PC-3 (cell line): Measurements from ENCODE around the gene TUBGCP5. TPM values are rescaled to one million over a fixed set of nuclear protein-coding genes. Genes with fewer than 3 reads are reported as not detected.

Experiments
- ATAC-seq: fragments of 200-7000 bp; cut with Tn5 transposase; 2 replicates; pipeline ENCODE4 v1.9.1; 2020; ENCODE audit warnings: mild to moderate bottlenecking, moderate library complexity
- BruUV-seq: library from RNA; stranded (reverse); fragments of 400-500 nt; replicated peaks from 2 replicates; lab custom pipeline; 2021; lab: Mats Ljungman, UMichigan
- CTCF ChIA-PET: fragments of 300-600 bp; sonication (Branson Sonifier 250); formaldehyde crosslinking; loops from one replicate; lab custom pipeline; 2022; ENCODE audit warnings: antibody characterized with exemption; lab: Charles Lee
- POLR2A ChIA-PET: fragments of 300-600 bp; sonication (Branson Sonifier 250); formaldehyde crosslinking; loops from one replicate; lab custom pipeline; 2022; ENCODE audit warnings: antibody characterized with exemption; ENCODE audit not compliant: unreplicated experiment; lab: Charles Lee
- DNase-seq: peaks from one replicate; pipeline ENCODE4 v3.0.0-alpha.2; 2015
- H2AFZ ChIP-seq: fragments of 300-600 bp; sonication (generic); 2 replicates; pipeline ENCODE4 v1.6.0; 2016; ENCODE audit warnings: antibody characterized with exemption, low read length
- H3F3A ChIP-seq: fragments of 300-600 bp; sonication (generic); one replicate; pipeline ENCODE4 v1.6.0; 2017; ENCODE audit warnings: antibody characterized with exemption, low read length, control low read depth, mild to moderate bottlenecking; ENCODE audit not compliant: unreplicated experiment
- H3K27ac ChIP-seq: fragments of 300-600 bp; sonication (generic); 2 replicates; pipeline ENCODE4 v1.5.1; 2016; ENCODE audit warnings: mild to moderate bottlenecking, low read length
- H3K27me3 ChIP-seq: fragments of 300-600 bp; sonication (generic); 2 replicates; pipeline ENCODE4 v1.6.1; 2016; ENCODE audit warnings: low read length, mixed read lengths
- H3K36me3 ChIP-seq: fragments of 300-600 bp; sonication (generic); 2 replicates; pipeline ENCODE4 v1.6.1; 2016; ENCODE audit warnings: low read depth, mixed run types, low read length, mixed read lengths
- H3K4me1 ChIP-seq: fragments of 300-600 bp; sonication (generic); 2 replicates; pipeline ENCODE4 v1.5.1; 2016; ENCODE audit warnings: low read length; ENCODE audit not compliant: insufficient read depth
- H3K4me2 ChIP-seq: fragments of 300-600 bp; sonication (generic); 2 replicates; pipeline ENCODE4 v1.6.0; 2016; ENCODE audit warnings: low read length
- H3K4me3 ChIP-seq: fragments of 300-600 bp; sonication (generic); 2 replicates; pipeline ENCODE4 v1.5.1; 2016; ENCODE audit warnings: mild to moderate bottlenecking, low read length, mixed read lengths
- H3K79me2 ChIP-seq: fragments of 300-600 bp; sonication (generic); 2 replicates; pipeline ENCODE4 v1.6.1; 2017; ENCODE audit warnings: low read length, mixed read lengths
- H3K9ac ChIP-seq: fragments of 300-600 bp; sonication (generic); 2 replicates; pipeline ENCODE4 v1.6.0; 2016; ENCODE audit warnings: mild to moderate bottlenecking, low read length
- H3K9me2 ChIP-seq: fragments of 300-600 bp; sonication (generic); replicated peaks from 2 replicates; pipeline ENCODE4 v1.6.1; 2016; ENCODE audit warnings: mixed run types, low read length, mixed read lengths
- H3K9me3 ChIP-seq: fragments of 300-600 bp; sonication (generic); 2 replicates; pipeline ENCODE4 v1.6.1; 2016; ENCODE audit warnings: low read length, mixed read lengths
- H4K20me1 ChIP-seq: fragments of 300-600 bp; sonication (generic); 2 replicates; pipeline ENCODE4 v1.6.1; 2016; ENCODE audit warnings: low read length, mixed read lengths
- CTCF ChIP-seq: fragments of 300-600 bp; sonication (generic); conservative IDR thresholded peaks from 2 replicates; pipeline ENCODE4 v1.5.1; 2017; ENCODE audit warnings: antibody characterized with exemption, low read depth, mild to moderate bottlenecking, low read length
- EZH2 ChIP-seq: fragments of 300-600 bp; sonication (generic); IDR thresholded peaks from one replicate; pipeline ENCODE4 v1.6.1; 2017; ENCODE audit warnings: antibody characterized with exemption, mild to moderate bottlenecking, low read length; ENCODE audit not compliant: unreplicated experiment
- EZH2phosphoT487 ChIP-seq: fragments of 300-600 bp; sonication (generic); IDR thresholded peaks from 2 replicates; pipeline ENCODE4 v1.6.1; 2018; ENCODE audit warnings: mild to moderate bottlenecking, antibody characterized with exemption, low read length, borderline replicate concordance
- intact Hi-C: fragments of 100-400 bp; cut with micrococcal nuclease; formaldehyde crosslinking; loops from 2 replicates; pipeline ENCODE4 v1.9.0; 2023
- total RNA-seq: library from RNA; depleted of rRNA; stranded (reverse); fragments of >200 nt; gene quantifications from 2 replicates; pipeline ENCODE4 v1.2.3, GENCODE V29; 2014

The TUBGCP5 gene
- total RNA-seq, 1 experiment from 2014 or later, result 33.4 TPM

- BruUV-seq, result no TSS peak
- Histone ChIP-seq H3K36me3 (no peaks in the 10 kb centered on the region), H3K9me3 (no peaks in the 10 kb centered on the region), H3K4me2 (no peak overlapping the region), H3K9me2 (no peaks in the 10 kb centered on the region), H3K27ac (no peak overlapping the region), H4K20me1 (no peaks in the 10 kb centered on the region), H3K4me1 (no peaks in the 10 kb centered on the region), H3K9ac (no peak overlapping the region), H3K79me2 (no peaks in the 10 kb centered on the region), H3K4me3 (no peak overlapping the region), H2AFZ (no peak overlapping the region), H3K27me3 (peaks cover 33% of the 10 kb centered on the region), H3F3A (no peaks in the 10 kb centered on the region)
- ATAC-seq (no peak), DNase-seq (no peak)
- no peak for TF ChIP-seq CTCF
- no peak for TF ChIP-seq EZH2phosphoT487
- no peak for TF ChIP-seq EZH2
- ChIA-PET POLR2A (no interaction called here), CTCF (no interaction called here)
- intact Hi-C loops, result no loop called here
Observed at GRCh38 chr15:23081271-23081670, 41.9 kb upstream of the TUBGCP5 start.

DNA sequence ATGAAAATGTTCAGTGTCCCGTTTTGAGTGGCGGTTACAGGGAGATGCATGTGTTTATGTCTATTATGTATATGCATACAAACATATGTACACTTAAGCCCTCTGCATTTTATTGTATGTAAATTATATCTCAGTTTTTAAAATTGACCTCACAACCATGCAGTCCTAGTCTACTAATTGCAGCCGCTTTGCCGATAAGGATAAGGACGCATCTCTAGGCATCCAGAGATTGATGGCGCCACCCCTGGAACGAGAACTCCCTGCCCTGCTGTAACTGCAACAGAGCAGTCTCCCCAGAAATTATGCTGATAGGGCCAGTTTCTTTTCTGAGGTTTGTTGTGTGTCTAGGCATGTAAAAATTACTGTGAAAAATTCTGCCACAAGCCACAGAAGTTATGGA, 40.4 kb upstream of the TUBGCP5 start:
- POLR2A ChIA-PET, result no interaction called here
- BruUV-seq, result no TSS peak
- CTCF ChIA-PET, result no interaction called here

More for the DNA sequence above, 40.4 kb upstream of the TUBGCP5 start:
- Histone ChIP-seq H3K27ac (no peak overlapping the region), H3K4me2 (no peak overlapping the region), H3F3A (no peaks in the 10 kb centered on the region), H3K9me2 (no peaks in the 10 kb centered on the region), H3K4me1 (no peaks in the 10 kb centered on the region), H2AFZ (no peak overlapping the region), H4K20me1 (no peaks in the 10 kb centered on the region), H3K79me2 (no peaks in the 10 kb centered on the region), H3K27me3 (peaks cover 30% of the 10 kb centered on the region), H3K9ac (no peak overlapping the region), H3K9me3 (no peaks in the 10 kb centered on the region), H3K4me3 (no peak overlapping the region), H3K36me3 (no peaks in the 10 kb centered on the region)
- DNase-seq (no peak), ATAC-seq (no peak)
- no peak for TF ChIP-seq CTCF
- no peak for TF ChIP-seq EZH2
- TF ChIP-seq EZH2phosphoT487, result no peak
- intact Hi-C loops, result loop anchor here (10.0 kb wide), 2 partner anchors 185 to 385 kb away; no protein-coding TSS in a partner anchor
